ENCODE results near the gene CHRNA4.

CHRNA4 gene

DNA sequence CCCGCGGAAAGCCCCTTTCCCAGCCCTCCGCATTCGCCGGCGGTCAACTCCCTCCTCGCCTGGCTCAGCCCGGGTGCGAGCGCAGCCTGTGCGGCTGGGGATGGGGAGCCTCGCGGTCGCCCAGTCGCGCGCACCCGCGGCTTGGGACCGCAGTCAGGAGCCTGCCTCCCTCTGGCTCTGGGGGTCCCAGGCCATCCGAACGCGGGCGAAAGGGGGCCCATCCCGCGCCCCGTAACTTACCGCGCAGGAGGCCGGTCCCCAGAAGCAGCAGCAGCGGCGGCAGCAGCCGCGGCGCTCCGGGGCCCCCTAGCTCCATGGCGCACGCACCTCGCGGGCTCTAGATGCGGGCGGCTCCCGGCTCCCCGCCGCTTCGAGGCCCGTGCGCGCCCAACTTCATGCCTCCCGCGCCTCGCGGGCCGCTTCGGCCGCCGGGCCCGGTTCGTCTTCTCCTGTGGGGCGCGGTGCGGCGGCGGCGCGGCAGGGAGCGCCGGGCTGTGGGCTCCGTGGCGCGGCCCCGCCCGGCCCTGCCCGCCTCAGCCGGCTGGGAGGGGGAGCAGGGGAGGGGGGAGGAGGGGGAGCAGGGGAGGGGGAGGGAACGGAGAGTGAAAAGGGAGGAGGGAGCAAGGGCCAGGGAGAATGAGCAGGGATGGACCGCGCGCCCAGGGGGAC lies at the start of gene CHRNA4:
TSS of gene CHRNA4 (minus strand) at position 500 of the 669 bp plus-strand sequence. CDS start at position 316, 184 bp downstream.
- no peak for DNase-seq (ENCODE audit: low read depth, low spot score)

DNA sequence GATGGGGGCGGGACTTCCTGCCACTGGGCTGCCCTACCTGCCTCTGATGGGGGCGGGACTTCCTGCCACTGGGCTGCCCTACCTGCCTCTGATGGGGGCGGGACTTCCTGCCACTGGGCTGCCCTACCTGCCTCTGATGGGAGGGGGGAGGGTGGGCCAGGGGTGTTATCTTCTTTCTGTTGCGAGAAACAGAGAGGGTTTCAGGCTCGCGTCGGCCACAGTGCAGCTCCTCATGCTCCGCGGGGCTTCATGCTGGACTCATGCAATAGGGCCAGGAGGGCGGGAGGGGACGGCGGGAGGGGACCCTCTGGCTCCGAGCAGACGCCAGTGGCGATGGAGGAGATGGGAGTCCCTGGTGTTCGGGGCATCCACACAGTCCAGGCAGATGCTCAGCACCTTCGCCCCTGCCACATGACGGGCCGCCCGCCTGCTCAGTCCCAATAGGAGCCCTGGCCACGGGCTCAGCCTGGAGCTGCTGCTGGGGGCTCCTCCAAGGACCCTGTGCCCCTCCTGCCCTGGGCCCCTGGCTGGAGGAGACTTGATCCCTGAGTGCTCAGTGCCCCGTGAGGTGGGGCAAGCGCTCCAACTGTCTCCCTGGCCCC lies 48.8 kb upstream of the CHRNA4 start:
- no peak for DNase-seq (ENCODE audit: low read depth, low spot score)

DNA sequence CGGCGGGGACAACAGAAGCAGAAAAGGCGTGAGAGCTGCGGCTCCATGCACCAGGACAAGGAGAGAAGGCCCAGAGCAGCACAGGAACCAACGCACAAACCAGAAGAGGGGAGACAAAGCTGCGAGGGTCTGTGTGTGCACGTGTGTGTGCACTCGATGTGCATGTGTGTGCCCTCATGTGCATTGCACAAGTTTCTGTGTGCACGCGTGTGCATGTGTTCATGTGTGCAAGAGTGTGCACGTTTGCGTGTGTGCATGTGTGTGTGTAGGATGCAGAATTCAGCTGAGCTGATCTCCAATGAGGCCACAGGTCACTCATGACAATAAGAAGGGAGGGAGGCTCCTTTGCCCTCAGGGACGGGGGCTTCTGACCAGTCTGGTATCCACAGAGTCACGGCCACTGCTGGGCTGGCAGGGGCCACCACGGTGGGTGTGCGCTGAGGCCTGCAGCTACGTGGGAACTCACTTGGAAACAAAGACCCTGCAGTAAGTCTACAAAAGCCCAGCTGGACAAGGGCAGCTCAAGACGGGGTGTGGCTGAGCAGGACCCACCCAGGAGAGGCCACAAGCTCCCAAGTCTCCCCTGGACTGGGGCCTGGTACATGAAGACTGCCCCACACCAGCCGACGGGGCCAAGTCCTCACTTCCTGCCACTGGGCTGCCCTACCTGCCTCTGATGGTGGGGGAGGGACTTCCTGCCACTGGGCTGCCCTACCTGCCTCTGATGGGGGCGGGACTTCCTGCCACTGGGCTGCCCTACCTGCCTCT lies 48.1 kb upstream of the CHRNA4 start:
- no peak for DNase-seq (ENCODE audit: low read depth, low spot score)

DNA sequence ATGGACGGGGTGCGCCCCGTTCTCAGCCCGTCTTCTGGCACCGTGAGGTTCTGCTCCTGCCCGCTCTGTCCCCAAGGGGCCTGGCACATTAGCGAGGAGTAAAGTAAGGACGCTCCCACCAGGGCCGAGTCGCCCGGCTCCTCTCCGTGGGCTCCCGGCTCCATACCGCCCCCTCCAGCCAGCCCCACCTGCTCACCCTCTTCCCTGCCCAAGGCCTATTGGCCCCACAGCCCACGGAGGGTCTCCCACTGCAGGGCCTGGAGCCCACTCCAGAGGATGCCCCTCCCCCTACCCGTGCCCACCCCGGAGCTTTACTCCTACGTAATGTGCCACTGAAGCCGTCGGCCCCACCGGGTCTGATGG lies 47.5 kb upstream of the CHRNA4 start:
- no peak for DNase-seq (ENCODE audit: low read depth, low spot score)

DNA sequence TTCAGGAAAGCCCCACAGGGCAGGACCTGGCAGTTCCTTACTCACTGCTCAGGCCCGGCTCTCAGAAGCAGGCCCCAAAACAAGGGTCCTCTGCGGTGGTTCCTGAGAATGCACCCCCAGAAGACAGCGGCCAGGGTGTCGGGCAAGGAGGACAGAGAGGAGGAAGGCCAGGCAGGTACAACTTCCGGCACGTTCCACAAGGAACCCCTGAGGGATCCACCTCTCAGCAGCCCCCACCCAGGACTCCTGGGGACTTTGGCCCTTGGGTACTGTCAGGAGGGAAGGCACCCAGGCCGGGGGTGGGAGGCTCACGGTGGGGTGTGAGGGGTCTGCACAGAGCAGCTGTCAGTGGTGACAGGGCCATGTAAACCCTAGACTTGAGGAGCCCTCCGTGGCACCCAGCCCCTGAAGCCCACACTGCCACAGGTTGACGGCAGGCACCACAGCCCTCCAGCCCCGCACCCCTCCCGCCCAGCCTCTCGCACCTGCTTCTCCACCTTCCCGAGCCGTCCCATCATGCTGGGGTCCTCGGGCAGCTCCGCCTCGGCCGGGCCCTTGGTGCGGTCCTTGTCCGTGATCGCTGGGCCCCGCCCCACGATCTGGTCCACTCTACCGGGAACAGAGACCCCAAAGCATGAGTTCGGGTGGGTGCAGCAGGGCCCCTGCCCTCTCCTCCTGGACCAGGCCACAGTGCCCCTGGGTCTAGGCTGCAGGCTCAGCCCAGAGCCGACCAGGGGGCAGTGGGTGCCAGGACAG lies 47.0 kb upstream of the CHRNA4 start:
- no peak for DNase-seq (ENCODE audit: low read depth, low spot score)

DNA sequence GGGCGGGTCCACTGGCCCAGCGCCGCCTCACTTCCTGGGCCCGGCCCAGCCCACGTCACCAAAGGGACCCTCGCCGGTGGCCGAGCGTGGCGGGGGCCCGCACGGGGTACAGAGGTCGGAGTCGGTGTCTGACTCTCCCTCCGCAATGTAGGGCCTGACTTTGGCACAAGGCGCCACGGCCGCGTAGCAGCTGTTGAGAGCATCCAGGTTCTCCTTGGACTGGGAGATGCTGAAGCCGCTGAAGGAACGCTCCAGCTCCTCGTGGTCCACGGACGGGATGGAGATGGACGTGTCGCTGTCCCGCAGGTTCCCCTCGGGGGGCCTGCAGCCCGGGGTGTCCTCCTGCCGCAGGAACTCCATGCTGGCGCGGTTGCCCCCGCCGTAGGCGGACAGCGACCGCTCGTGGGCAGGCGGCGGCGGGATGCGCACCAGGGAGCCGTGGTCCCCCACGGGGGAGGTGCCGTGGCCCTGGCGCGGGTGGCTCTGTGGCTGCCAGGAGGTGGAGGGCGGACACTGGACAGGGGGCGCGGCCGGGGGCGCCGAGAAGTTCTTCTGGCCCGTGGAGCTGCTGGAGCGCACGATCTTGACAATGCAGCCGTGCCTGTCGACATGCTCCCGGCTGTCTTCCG lies 45.6 kb upstream of the CHRNA4 start:
- no peak for DNase-seq (ENCODE audit: low read depth, low spot score)

DNA sequence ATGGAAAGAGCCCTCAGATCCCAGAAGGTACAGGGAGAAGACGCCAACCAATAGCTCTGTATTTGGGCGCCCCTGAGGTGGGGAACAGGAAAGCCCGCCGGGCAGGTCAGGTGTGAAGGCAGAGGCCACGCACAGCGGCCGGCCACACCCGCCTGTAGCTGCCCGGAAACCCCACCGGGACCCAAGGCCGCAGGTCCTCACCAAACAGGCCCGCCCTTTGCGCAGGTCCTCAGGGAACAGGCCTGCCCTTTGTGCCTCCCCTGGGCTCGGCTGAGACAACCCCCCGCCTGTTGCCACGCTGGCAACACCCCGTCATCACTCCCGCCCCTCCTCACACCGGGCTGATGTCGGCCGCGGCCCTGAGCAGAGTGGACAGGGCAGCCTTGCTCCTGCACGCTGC lies 44.9 kb upstream of the CHRNA4 start:
- no peak for DNase-seq (ENCODE audit: low read depth, low spot score)

DNA sequence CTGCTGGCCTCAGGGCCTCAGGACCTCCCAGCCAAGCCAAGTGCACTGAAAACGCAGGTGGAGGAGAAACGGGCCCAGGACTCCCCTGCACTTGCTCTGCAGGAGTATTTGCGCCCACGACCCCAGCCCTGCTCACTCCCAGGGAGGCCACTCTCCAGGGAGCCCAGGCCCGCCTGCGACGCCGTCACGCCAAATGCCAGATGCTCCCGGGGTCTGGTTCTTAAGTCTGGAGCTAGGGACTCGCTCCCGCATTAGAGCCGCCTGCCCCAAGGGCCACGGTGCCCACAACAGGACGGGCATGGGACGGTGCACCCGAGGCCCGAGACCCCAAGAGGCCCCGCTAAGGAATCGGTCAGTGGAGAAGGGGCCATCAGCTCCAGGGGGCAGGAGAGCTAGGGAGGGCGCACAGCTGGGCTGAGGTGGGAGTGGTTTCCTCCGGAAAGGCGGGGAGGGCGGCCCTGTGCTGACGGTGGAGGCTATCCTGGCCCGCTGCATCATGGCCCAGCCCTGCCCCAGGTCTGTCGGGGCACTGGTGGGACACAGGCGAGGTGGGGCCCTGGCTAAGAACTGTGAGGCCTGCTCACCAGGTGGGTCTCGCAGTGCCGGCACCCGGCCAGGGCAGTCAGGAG lies 44.1 kb upstream of the CHRNA4 start:
- no peak for DNase-seq (ENCODE audit: low read depth, low spot score)

DNA sequence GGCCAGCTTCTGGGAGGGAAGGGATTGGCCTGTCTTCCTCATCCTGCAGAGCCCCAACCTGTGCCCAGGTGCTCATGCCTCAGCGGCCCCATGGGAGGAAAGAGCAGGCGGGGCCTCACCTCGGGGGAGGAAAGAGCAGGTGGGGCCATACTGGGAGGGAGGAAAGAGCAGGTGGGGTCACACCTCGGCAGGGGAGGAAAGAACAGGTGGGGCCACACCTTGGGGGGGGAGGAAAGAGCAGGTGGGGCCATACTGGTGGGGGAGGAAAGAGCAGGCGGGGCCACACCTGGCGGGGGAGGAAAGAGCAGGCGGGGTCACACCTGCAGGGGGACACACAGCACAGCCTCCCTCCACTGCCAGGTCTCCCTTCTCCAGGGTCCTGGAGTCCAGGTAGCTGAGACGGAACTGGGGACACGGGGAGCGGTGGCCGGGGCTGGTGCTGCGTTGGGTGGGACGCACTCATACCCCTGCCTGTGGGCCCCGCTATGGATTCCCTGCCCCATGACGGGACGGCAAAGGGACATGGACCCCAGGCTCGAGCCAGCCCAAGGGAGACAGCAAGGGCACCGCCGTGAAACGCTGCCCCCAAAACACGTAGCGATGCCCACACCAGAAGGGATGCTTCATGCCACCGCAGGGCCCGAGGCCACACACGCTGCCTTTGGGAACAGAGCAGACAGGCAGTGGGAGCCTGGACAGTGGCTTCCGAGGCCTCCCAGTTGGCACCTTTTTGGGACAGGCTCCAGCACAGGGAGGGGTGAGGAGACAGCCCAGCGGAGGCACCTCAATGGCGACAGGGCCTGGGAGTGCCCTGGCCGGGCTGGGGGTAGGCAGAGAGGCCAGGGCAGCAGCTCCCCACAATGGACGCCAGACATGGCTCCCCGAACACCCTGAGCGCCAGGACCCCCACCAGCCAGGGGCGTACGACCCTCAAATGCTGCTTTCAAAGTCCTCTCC lies 43.3 kb upstream of the CHRNA4 start:
- no peak for DNase-seq (ENCODE audit: low read depth, low spot score)

DNA sequence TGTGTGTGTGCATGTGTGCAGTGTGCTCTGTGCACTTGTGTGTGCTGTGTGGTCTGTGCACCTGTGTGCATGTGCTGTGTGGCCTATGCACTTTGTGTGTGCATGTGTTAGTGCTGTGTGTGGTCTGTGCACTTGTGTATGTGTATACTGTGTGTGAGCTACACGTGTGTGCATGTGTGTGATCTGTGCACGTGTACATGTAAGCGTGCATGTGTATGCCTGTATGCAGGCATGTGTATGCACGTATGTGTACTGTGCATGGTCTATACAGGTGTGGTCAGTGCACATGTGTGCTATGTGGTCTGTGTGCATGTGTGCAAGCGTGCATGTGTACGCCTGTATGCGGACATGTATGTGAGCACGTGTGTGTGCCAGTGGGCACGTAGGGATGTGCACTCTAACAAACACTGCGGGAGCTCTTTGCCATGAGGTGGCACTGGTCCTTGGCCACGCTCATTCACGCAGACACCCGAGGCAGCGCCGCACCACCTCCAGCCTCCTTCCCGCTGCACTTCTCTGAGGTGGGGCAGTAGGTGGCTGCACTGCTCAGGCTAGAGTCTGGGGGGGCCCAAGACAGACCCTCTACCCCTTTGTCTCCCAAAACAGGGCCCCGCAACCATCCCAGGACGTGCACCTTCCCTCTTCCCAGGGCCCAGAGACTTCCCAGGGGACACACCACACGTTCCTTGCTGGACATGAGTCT lies 42.4 kb upstream of the CHRNA4 start:
- no peak for DNase-seq (ENCODE audit: low read depth, low spot score)

DNA sequence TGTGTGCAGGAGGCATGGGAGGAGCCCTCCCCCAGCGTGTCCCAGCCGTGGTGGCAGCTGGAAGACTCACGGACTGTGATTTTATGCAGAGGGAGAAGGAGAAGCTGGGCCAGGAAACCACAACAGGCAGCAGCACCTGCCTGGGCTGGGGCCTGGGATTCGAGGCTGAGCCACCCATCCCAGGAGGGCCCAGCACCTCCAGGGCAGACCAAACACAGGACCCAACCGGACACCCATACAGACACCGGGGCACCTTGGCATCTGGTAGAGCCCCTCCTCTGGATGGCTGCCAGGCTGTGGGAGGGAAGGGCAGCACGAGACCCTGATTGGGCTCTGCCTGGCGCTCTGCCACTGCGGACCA lies 41.7 kb upstream of the CHRNA4 start:
- no peak for DNase-seq (ENCODE audit: low read depth, low spot score)

DNA sequence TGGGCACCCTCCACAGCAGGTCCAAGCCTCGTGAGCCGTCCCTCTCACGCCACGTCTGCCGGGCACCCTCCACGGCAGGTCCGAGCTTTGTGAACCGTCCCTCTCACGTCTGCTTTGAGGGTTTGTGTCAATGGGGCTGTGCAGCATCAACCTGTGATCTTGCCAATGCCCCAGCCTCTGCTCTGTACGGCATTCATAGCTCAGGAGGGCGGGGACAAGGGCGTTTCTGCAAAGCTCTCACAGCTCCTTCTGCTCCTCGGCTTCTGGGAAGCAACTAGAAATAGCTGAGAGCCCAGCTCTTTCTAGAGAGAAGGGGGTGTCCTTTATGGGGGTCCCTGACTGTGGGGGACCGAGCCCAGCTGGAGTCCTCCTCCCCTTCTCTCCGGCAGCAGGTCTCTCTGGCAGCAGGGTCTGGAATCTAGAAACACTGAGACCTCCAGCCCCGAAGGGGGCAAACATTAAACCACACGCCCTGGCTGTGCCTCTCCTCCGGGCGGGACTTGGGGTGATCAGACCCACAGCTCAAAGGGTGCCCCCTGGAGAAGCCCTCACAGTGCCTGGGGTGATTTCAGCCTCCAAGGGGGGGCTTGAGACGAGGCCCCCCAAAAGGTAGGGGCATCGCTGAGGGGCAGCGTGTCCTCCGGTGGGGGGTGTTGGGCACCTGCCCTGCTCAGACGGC lies 41.2 kb upstream of the CHRNA4 start:
- no peak for DNase-seq (ENCODE audit: low read depth, low spot score)

DNA sequence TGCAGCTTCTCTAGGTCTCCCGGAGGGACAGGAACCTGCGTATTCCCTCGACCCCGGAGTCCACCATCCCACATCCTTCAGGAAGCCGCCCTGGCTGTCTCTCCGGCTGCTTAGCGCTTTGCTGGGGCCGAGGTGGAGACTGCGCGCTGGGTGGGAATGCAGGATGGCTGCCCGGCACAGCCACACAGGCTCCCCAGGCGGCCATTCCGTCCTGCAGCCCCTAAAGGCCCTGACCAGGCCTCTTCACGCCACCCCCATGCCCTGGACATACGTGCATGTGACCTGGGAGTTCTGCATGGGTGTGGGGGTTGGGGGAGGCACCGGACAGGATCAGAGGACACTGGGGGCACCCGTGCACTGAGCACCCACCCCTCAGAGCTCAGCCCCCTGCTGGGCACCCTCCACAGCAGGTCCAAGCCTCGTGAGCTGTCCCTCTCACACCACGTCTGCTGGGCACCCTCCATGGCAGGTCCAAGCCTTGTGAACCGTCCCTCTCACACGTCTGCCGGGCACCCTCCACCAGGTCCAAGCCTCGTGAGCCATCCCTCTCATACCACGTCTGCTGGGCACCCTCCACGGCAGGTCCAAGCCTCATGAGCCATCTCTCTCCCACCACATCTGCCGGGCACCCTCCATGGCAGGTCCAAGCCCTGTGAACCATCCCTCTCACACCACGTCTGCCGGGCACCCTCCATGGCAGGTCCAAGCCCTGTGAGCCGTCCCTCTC lies 40.4 kb upstream of the CHRNA4 start:
- no peak for DNase-seq (ENCODE audit: low read depth, low spot score)

DNA sequence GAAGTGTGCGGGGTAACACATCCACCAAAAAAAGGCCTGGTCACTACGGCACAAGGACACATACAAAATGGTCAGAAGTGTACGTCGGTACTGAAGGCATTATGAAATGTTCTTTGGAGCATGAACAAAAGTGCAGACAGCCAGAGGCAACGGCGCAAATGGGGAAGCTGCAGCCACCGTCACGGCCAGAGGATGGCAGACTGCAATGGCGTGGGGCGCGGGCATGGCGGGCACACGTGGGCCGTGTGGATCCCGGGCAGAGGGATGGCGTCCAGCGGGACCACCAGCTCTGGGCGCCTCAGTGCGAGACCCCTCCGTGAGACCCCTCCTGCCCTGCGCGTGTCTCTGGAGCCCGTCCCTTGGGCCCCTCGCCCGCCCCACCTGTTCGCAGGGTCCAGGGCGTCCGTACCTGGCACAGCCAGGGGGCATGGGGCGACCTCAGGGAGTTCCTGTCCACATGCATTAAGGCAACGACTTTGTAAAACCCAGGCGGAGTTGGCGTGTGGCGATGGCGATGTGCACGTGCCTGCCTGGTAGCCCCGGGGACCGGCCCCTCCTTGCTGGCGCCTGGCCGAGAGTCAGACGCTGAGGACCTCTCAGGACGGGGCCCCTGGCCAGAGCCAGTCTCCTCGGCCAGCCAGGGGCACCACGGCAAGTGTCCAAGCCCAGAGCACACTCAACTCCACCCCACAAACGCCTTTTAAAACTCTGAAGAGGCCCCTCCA lies 39.5 kb upstream of the CHRNA4 start:
- DNase-seq (ENCODE audit: low read depth, low spot score): no peak

DNA sequence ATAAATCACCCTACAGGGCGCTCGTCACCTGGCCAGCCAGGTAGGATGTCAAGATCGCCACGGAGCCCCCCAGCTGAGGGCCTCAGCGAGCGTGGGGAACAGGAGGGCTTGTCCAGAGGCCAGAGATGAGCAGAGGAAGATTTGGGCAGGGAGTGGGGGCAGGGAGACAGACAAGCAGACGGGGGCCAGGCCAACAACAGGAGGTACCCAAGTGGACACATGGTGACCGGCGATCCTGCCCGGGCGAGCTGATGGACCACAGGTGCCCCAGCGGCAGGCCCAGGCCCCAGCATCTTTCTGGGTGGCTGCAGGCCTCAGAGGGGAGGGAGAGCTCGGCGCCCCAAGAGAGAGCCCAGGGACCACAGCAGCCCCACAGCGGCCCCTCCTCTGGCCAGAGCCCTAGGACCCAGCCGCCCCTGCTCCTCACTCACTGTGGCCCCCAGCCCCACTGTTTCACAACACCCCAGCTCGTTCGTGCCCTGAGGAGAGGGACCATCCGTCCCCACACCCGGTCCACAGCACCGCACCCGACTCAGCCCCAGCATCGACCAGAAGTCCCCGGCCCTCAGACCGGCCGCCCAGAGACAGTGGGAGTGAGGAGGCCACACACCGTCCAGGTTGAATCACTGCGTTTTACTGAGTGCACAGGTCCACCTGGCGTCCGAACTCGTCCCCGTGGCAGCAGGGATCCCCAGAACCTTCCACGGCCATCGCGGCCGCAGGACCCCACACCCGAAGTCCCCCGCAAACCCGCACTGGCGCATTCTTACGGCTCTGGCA lies 38.6 kb upstream of the CHRNA4 start:
- no peak for DNase-seq (ENCODE audit: low read depth, low spot score)

DNA sequence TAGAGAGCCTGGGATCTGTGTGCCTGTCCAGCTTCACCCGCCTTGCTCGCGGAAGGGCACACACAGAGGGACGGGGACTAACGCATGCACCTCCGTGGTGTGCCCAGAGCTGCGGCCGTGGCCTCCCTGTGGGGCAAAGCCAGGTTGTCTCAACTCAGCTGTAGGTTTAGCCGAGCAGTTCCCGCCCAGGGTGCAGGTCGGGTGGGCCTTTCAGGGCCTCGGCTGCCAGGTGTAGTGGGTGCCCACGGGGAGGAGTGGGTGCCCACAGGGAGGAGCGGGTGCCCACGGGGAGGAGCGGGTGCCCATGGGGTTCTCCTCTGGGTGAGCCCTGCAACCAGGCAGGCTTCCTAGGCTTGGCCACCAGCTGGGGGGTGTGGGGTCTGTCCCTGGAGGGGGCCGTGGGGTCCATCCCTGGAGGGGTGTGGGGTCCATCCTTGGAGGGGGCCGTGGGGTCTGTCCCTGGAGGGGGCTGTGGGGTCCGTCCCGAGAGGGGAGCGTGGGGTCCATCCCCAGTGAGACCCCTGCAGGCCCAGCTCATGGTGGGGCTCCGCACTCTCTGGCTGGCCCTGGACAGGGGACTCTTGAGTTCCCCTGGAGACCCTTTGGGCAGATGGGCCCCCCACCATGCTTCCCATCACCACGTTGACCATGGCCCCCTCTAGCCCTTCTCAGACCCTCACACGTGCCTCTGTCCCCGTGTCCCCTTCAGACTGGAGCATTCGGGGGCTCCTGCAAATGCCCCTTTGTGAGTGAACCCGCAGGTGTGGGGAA lies 37.8 kb upstream of the CHRNA4 start:
- DNase-seq (ENCODE audit: low read depth, low spot score): no peak

Data from smooth muscle cell of the brain vasculature (primary cell).